Smooth muscle cell (in vitro differentiated cells): ENCODE measurements around the gene OR2A25. TPM values are rescaled to one million over a fixed set of nuclear protein-coding genes. Genes with fewer than 3 reads are reported as not detected.

Source experiments
- DNase-seq: peaks from one replicate; lab custom pipeline; 2025; ENCODE audit not compliant: unreplicated experiment; lab: John Stamatoyannopoulos, UW
- H2AFZ ChIP-seq: fragments of 200-600 bp; sonication (generic); 2 replicates; pipeline ENCODE4 v1.6.0; 2016; ENCODE audit warnings: antibody characterized with exemption, low read depth, mild to moderate bottlenecking
- H3F3A ChIP-seq: fragments of 200-600 bp; sonication (generic); 2 replicates; pipeline ENCODE4 v1.6.0; 2017; ENCODE audit warnings: antibody characterized with exemption, low read depth
- H3K27ac ChIP-seq: fragments of 200-600 bp; sonication (generic); 2 replicates; pipeline ENCODE4 v1.5.1; 2016; ENCODE audit warnings: low read depth, mild to moderate bottlenecking
- H3K27me3 ChIP-seq: fragments of 200-600 bp; sonication (generic); 2 replicates; pipeline ENCODE4 v1.6.1; 2016; ENCODE audit warnings: low read depth, mild to moderate bottlenecking
- H3K36me3 ChIP-seq: fragments of 200-600 bp; sonication (generic); 2 replicates; pipeline ENCODE4 v1.5.1; 2016; ENCODE audit warnings: low read depth
- H3K4me1 ChIP-seq: fragments of 200-600 bp; sonication (generic); 2 replicates; pipeline ENCODE4 v1.5.1; 2016; ENCODE audit warnings: low read depth
- H3K4me2 ChIP-seq: fragments of 200-600 bp; sonication (generic); 2 replicates; pipeline ENCODE4 v1.6.0; 2016; ENCODE audit warnings: mild to moderate bottlenecking
- H3K4me3 ChIP-seq: fragments of 200-600 bp; sonication (generic); 2 replicates; pipeline ENCODE4 v1.5.1; 2016; ENCODE audit warnings: mild to moderate bottlenecking
- H3K79me2 ChIP-seq: fragments of 200-600 bp; sonication (generic); 2 replicates; pipeline ENCODE4 v1.6.0; 2016; ENCODE audit warnings: low read depth, mild to moderate bottlenecking
- H3K9ac ChIP-seq: fragments of 200-600 bp; sonication (generic); 2 replicates; pipeline ENCODE4 v1.6.0; 2016; ENCODE audit warnings: low read depth
- H3K9me3 ChIP-seq: fragments of 200-600 bp; sonication (generic); replicated peaks from 2 replicates; pipeline ENCODE4 v1.5.1; 2016; ENCODE audit warnings: low read depth
- H4K20me1 ChIP-seq: fragments of 200-600 bp; sonication (generic); 2 replicates; pipeline ENCODE4 v1.6.0; 2016; ENCODE audit warnings: low read depth
- WGBS: methylation state at CpG from one replicate; pipeline ENCODE4 v1.1.7; 2016; ENCODE audit warnings: low lambda C conversion rate; 5-methylcytosine and 5-hydroxymethylcytosine counted together
- polyA plus RNA-seq: library from polyadenylated mRNA; unstranded; fragments of >200 nt; fragmentation: Nextera tagmentation; extraction: Ambion mirVana; gene quantifications from 2 replicates; pipeline ENCODE4 v1.2.1, GENCODE V29; 2016
- total RNA-seq: library from RNA; depleted of rRNA; stranded (reverse); fragments of >200 nt; gene quantifications from 2 replicates; pipeline ENCODE4 v1.2.3, GENCODE V29; 2014
- TF ChIP-seq, protein P1 (sequence below): fragments of 200-600 bp; sonication (generic); IDR thresholded peaks from 2 replicates; pipeline ENCODE4 v1.5.1; 2017; ENCODE audit warnings: borderline replicate concordance, mild to moderate bottlenecking, antibody characterized with exemption; ENCODE audit not compliant: insufficient read depth, poor library complexity, severe bottlenecking

Gene OR2A25
- total and polyA plus RNA-seq, 2 experiments from 2014 or later = not detected

DNA sequence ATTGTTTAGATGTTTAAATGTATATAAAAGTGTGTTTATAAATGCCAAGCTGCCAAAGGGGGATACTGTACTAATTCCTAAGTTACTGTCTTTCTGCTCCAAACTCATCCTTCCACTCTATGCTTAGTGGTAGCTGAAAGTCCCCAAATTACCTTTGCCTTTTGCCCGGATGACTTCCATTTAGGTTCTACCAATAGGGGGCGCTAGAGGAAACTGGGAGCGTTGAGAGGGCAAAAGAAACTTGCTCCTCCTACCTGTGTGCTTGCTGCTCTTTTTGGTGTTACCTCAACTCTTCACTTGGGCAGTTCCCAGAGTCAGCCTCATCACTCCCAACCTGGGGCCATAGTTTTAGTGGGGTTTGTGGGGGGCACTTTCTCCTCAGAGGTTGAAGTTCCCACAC, 5.9 kb upstream of the OR2A25 start:
- no peaks in the 10 kb centered on the region for H3K27me3 ChIP-seq
- no peaks in the 10 kb centered on the region for H4K20me1 ChIP-seq
- H3K4me1 ChIP-seq = no peaks in the 10 kb centered on the region
- no peaks in the 10 kb centered on the region for H3K79me2 ChIP-seq
- no peak for DNase-seq
- H3F3A ChIP-seq = no peaks in the 10 kb centered on the region
- WGBS = 41% methylated on average over 3 of the region's 3 CpGs
- no peak overlapping the region for H3K27ac ChIP-seq
- H3K36me3 ChIP-seq = no peaks in the 10 kb centered on the region
- no peak overlapping the region for H3K9ac ChIP-seq
- TF ChIP-seq, protein P1, sequence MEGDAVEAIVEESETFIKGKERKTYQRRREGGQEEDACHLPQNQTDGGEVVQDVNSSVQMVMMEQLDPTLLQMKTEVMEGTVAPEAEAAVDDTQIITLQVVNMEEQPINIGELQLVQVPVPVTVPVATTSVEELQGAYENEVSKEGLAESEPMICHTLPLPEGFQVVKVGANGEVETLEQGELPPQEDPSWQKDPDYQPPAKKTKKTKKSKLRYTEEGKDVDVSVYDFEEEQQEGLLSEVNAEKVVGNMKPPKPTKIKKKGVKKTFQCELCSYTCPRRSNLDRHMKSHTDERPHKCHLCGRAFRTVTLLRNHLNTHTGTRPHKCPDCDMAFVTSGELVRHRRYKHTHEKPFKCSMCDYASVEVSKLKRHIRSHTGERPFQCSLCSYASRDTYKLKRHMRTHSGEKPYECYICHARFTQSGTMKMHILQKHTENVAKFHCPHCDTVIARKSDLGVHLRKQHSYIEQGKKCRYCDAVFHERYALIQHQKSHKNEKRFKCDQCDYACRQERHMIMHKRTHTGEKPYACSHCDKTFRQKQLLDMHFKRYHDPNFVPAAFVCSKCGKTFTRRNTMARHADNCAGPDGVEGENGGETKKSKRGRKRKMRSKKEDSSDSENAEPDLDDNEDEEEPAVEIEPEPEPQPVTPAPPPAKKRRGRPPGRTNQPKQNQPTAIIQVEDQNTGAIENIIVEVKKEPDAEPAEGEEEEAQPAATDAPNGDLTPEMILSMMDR = peak; percentile 52
- H3K4me3 ChIP-seq = no peak overlapping the region
- H3K9me3 ChIP-seq = no peaks in the 10 kb centered on the region
- no peak overlapping the region for H3K4me2 ChIP-seq
- H2AFZ ChIP-seq = no peak overlapping the region

DNA sequence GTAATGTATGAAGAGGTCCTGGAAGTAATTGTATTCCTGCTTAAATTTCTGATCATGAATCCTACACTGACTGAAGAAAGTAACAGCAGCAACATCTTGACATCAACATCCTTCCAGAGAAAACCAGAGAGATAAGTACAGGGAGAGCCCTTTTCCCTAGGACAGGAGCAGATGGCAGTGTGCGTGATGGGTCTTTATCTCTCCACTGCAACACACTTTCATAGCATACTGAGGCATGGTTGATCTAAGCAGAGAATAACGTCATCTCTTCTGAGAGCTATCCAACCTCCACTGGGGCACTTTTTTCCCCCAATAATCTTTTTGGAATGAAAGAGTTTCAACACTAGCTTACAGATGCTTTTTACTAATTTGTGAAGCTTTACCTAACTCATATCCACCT, 342 bp downstream of the OR2A25 start:
- WGBS = 63% methylated on average over 2 of the region's 2 CpGs
- Histone ChIP-seq H3K27me3 (no peaks in the 10 kb centered on the region), H3K9me3 (no peaks in the 10 kb centered on the region), H2AFZ (no peak overlapping the region), H3F3A (no peaks in the 10 kb centered on the region), H3K9ac (no peak overlapping the region), H3K4me3 (no peak overlapping the region), H3K4me1 (no peaks in the 10 kb centered on the region), H4K20me1 (no peaks in the 10 kb centered on the region), H3K4me2 (no peak overlapping the region), H3K36me3 (no peaks in the 10 kb centered on the region), H3K79me2 (no peaks in the 10 kb centered on the region), H3K27ac (no peak overlapping the region)
- no peak for DNase-seq
- TF ChIP-seq, protein P1 = no peak

DNA sequence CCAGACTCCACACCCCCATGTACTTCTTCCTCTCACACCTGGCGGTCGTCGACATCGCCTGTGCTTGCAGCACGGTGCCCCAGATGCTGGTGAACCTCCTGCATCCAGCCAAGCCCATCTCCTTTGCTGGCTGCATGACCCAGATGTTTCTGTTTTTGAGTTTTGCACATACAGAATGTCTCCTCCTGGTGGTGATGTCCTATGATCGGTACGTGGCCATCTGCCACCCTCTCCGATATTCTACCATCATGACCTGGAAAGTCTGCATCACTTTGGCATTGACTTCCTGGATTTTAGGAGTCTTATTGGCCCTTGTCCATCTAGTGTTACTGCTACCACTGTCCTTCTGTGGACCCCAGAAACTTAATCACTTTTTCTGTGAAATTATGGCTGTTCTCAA, 4.8 kb downstream of the OR2A25 start:
- TF ChIP-seq, protein P1 = no peak
- H3K79me2 ChIP-seq = no peaks in the 10 kb centered on the region
- H3K4me3 ChIP-seq = no peak overlapping the region
- H3K4me1 ChIP-seq = no peaks in the 10 kb centered on the region
- H3K4me2 ChIP-seq = no peak overlapping the region
- no peaks in the 10 kb centered on the region for H3K9me3 ChIP-seq
- no peaks in the 10 kb centered on the region for H3K36me3 ChIP-seq
- 97% methylated on average over 8 of the region's 8 CpGs for WGBS
- H4K20me1 ChIP-seq = no peaks in the 10 kb centered on the region
- no peak overlapping the region for H3K9ac ChIP-seq
- no peak overlapping the region for H2AFZ ChIP-seq
- no peak overlapping the region for H3K27ac ChIP-seq
- H3F3A ChIP-seq = no peaks in the 10 kb centered on the region
- H3K27me3 ChIP-seq = no peaks in the 10 kb centered on the region
- no peak for DNase-seq

DNA sequence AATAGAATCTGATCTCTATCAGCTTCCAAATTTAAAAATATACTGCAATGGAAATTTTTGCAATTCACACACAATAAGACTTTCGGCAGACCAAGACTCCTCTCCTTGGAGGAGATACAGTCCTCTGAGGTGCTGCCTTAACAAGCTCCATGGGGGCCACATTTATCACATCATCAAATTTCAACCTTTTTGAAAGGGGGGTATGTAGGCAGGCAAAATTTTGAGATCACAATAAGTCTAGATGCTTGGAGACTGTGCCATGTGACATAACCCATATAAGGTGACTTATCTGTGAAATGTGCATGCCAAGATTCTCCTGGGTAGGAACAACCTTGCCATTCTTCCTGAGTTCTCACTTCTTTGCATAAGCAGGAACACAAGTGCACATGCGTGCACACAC, 16.4 kb downstream of the OR2A25 start, which contains the start of gene OR2A12:
TSS of gene OR2A12 (plus strand) at position 301 of the 400 bp plus-strand sequence. CDS start 8,830 bp downstream, outside the sequence.
- Histone ChIP-seq H3K4me3 (no peak within 1 kb of the TSS), H3K27ac (no peak within 1 kb of the TSS), H4K20me1 (no peaks in the 10 kb centered on the region), H3K9ac (no peak within 1 kb of the TSS), H2AFZ (no peak within 1 kb of the TSS), H3K4me1 (no peaks in the 10 kb centered on the region), H3K9me3 (no peaks in the 10 kb centered on the region), H3K27me3 (no peaks in the 10 kb centered on the region), H3F3A (no peaks in the 10 kb centered on the region), H3K79me2 (no peaks in the 10 kb centered on the region), H3K36me3 (no peaks in the 10 kb centered on the region), H3K4me2 (no peak within 1 kb of the TSS)
- WGBS = 95% methylated on average over 2 of the region's 2 CpGs
- TF ChIP-seq, protein P1 = no peak
- DNase-seq = no peak
